Right atrium auricular region (tissue), 2 donors: ENCODE results near the gene AIG1. TPM values are rescaled to one million over a fixed set of nuclear protein-coding genes. Genes with fewer than 3 reads are reported as not detected.

Source experiments
- DNase-seq: peaks from one replicate; pipeline ENCODE4 v3.0.0-alpha.2; 2019; ENCODE audit warnings: low spot score
- H3K27ac ChIP-seq, 2 donors: fragments of 200-600 bp; sonication (generic); 1 replicate in 1 of 2; 2 replicates in 1 of 2; pipeline ENCODE4 v1.5.1; 2016 to 2019
- H3K27me3 ChIP-seq, 2 donors: fragments of 200-600 bp; sonication (generic); one replicate each; pipeline versions ENCODE4 v1.5.1 to v1.6.0; 2017 to 2019
- H3K36me3 ChIP-seq: fragments of 200-600 bp; sonication (generic); one replicate; pipeline ENCODE4 v1.5.1; 2016
- H3K4me1 ChIP-seq, 2 donors: fragments of 200-600 bp; sonication (generic); one replicate each; pipeline versions ENCODE4 v1.5.1 to v1.6.0; 2017 to 2019
- H3K4me3 ChIP-seq, 2 donors: fragments of 200-600 bp; sonication (generic); 1 replicate in 1 of 2; 2 replicates in 1 of 2; pipeline ENCODE4 v1.5.1; 2017 to 2019; ENCODE audit warnings: mild to moderate bottlenecking in 1 of 2, moderate library complexity in 1 of 2
- H3K9me3 ChIP-seq, 2 donors: fragments of 200-600 bp; sonication (generic); one replicate each; pipeline ENCODE4 v1.5.1; 2019
- CTCF ChIP-seq, 2 donors: fragments of 200-600 bp; sonication (generic); IDR thresholded peaks; one replicate each; pipeline ENCODE4 v1.5.1; 2019; ENCODE audit warnings: antibody characterized with exemption in 2 of 2
- total RNA-seq, 2 donors: library from RNA; depleted of rRNA; stranded (reverse); fragments of >200 nt; gene quantifications; one replicate each; pipeline ENCODE4 v1.1.0, GENCODE V29; 2016

Gene AIG1
- total RNA-seq, 2 donors from 2014 or later: 28.6 to 62.6 TPM

GRCh38 chr6:143357561-143358255 lies 297.0 kb downstream of the AIG1 start:
- Histone ChIP-seq H3K27me3 (no peaks in the 10 kb centered on the region), H3K4me1 (no peaks in the 10 kb centered on the region), H3K9me3 (peaks cover 0 to 22% of the 10 kb centered on the region in 2 donors), H3K4me3 (no peak overlapping the region), H3K36me3 (no peaks in the 10 kb centered on the region), H3K27ac (no peak overlapping the region)
- TF ChIP-seq CTCF (IDR thresholded peaks at IDR 0.05): no peak
- DNase-seq: no peak

GRCh38 chr6:143361536-143362191 lies 301.0 kb downstream of the AIG1 start:
- Histone ChIP-seq H3K9me3 (no peaks in the 10 kb centered on the region), H3K4me3 (no peak overlapping the region), H3K36me3 (no peaks in the 10 kb centered on the region), H3K4me1 (no peaks in the 10 kb centered on the region), H3K27me3 (no peaks in the 10 kb centered on the region), H3K27ac (no peak overlapping the region)
- DNase-seq: no peak
- TF ChIP-seq CTCF (IDR thresholded peaks at IDR 0.05): no peak

- H3K27me3 ChIP-seq: no peaks in the 10 kb centered on the region
- no peaks in the 10 kb centered on the region for H3K4me1 ChIP-seq
- no peaks in the 10 kb centered on the region for H3K9me3 ChIP-seq
- no peaks in the 10 kb centered on the region for H3K36me3 ChIP-seq
- H3K27ac ChIP-seq: no peak overlapping the region
- no peak for TF ChIP-seq CTCF (IDR thresholded peaks at IDR 0.05)
- no peak for DNase-seq
- H3K4me3 ChIP-seq: no peak overlapping the region
Observed at GRCh38 chr6:143362192-143362558, 301.5 kb downstream of the AIG1 start.

GRCh38 chr6:143363299-143363698 lies 302.6 kb downstream of the AIG1 start:
- no peaks in the 10 kb centered on the region for H3K36me3 ChIP-seq
- H3K4me1 ChIP-seq: no peaks in the 10 kb centered on the region
- H3K27ac ChIP-seq: no peak overlapping the region
- no peaks in the 10 kb centered on the region for H3K9me3 ChIP-seq
- no peak for DNase-seq
- no peak for TF ChIP-seq CTCF (IDR thresholded peaks at IDR 0.05)
- no peak overlapping the region for H3K4me3 ChIP-seq
- H3K27me3 ChIP-seq: no peaks in the 10 kb centered on the region

- no peak for TF ChIP-seq CTCF (IDR thresholded peaks at IDR 0.05)
- DNase-seq: no peak
- Histone ChIP-seq H3K27me3 (no peaks in the 10 kb centered on the region), H3K9me3 (no peaks in the 10 kb centered on the region), H3K4me1 (no peaks in the 10 kb centered on the region), H3K4me3 (no peak overlapping the region), H3K27ac (no peak overlapping the region), H3K36me3 (no peaks in the 10 kb centered on the region)
Observed at GRCh38 chr6:143368426-143368825, 307.7 kb downstream of the AIG1 start.
